GM12891 (cell line): ENCODE measurements around the gene CD22.

ENCODE experiments used
- PAX5 ChIP-seq: IDR thresholded peaks from 2 replicates; pipeline ENCODE4 v1.6.1; 2011; ENCODE audit warnings: low read length, moderate library complexity, mild to moderate bottlenecking; ENCODE audit not compliant: insufficient read depth, severe bottlenecking
- POLR2A ChIP-seq: IDR thresholded peaks from 2 replicates; pipeline ENCODE4 v1.6.1; 2011; ENCODE audit warnings: low read depth, low read length, control low read depth
- POLR2AphosphoS5 ChIP-seq: IDR thresholded peaks from 2 replicates; pipeline ENCODE4 v1.6.1; 2011; ENCODE audit warnings: low read depth, low read length, control low read depth
- SPI1 ChIP-seq: IDR thresholded peaks from 2 replicates; pipeline ENCODE4 v1.6.1; 2011; ENCODE audit warnings: low read depth, low read length, control low read depth
- TAF1 ChIP-seq: IDR thresholded peaks from 2 replicates; pipeline ENCODE4 v1.6.1; 2011; ENCODE audit warnings: low read depth, low read length, control low read depth

DNA sequence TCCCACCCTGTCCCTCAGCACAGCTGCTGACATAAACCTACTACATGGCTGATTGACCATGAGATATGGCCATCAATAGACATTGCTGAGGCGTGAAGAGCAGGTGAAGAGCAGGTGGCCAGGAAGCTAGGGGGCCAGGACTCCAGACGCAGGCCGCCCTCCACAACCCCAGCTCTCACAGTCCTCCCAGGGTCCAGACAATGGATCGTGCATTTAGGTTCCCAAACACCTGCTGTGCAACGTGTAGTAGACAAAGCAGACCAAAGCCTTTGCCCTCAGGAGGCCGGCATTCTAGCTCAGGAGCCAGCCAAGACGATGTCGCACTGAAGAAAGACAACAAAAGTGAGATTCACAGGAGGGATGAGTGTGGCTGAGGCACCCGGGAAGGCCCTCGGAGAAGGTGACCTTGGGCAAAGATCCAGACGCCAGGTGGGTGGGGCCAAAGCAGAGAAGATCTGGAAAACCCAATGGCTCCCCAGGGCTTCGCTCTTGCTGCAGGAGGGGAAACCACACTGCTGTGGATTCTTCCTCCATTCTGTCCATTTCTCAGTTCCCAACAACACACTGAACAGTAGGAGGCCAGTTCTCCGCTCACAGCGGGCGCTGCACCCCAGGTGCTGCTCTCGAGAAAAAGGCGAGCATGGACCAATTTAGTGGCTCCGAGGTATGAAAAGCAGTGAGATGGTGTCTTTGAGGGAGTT, 20.1 kb downstream of the CD22 start:
- no peak; the same call in 1 of the 2 replicates for TF ChIP-seq POLR2A
- no peak for TF ChIP-seq POLR2AphosphoS5
- TF ChIP-seq PAX5, result no peak
- no peak for TF ChIP-seq TAF1
- TF ChIP-seq SPI1, result no peak
